DND-41 (cell line): Measurements from ENCODE around the gene GRM4.
"Not testable (repeated sequence)": the region's sequence is repeated elsewhere in the genome, so short reads cannot be mapped to it uniquely, and the experiment has no call there.

Experiments used
- ATAC-seq: fragments of 200-7000 bp; cut with Tn5 transposase; 3 replicates; pipeline ENCODE4 v1.9.1; 2021; ENCODE audit warnings: low read depth; ENCODE audit not compliant: insufficient read depth
- DNase-seq: peaks from one replicate; pipeline ENCODE4 v3.0.0-alpha.2; 2020
- H2AFZ ChIP-seq: 2 replicates; pipeline ENCODE4 v1.6.0; 2012; ENCODE audit warnings: low read depth, low read length
- H3K27ac ChIP-seq: 2 replicates; pipeline ENCODE4 v1.5.1; 2012; ENCODE audit warnings: low read length, inconsistent platforms
- H3K27me3 ChIP-seq: fragments of 200-600 bp; sonication (generic); 2 replicates; pipeline ENCODE4 v1.6.0; 2012; ENCODE audit warnings: low read length, mild to moderate bottlenecking, inconsistent platforms; ENCODE audit not compliant: insufficient read depth, poor library complexity
- H3K36me3 ChIP-seq: 2 replicates; pipeline ENCODE4 v1.5.1; 2012; ENCODE audit warnings: low read length, inconsistent platforms; ENCODE audit not compliant: insufficient read depth
- H3K4me1 ChIP-seq: 2 replicates; pipeline ENCODE4 v1.5.1; 2012; ENCODE audit warnings: mild to moderate bottlenecking, low read length; ENCODE audit not compliant: insufficient read depth
- H3K4me2 ChIP-seq: 2 replicates; pipeline ENCODE4 v1.6.0; 2012; ENCODE audit warnings: mild to moderate bottlenecking, moderate library complexity, low read length, inconsistent platforms; ENCODE audit not compliant: insufficient read depth
- H3K4me3 ChIP-seq, 2 experiments: fragments of 200-600 bp in 1 of 2; shearing (Covaris generic) in 1 of 2; 2 replicates each; pipeline ENCODE4 v1.5.1; 2012 to 2016; ENCODE audit warnings: inconsistent platforms in 2 of 2, low read length in 2 of 2, mild to moderate bottlenecking in 2 of 2, low read depth in 1 of 2, moderate library complexity in 1 of 2
- H3K79me2 ChIP-seq: 2 replicates; pipeline ENCODE4 v1.6.0; 2012; ENCODE audit warnings: low read length, inconsistent platforms; ENCODE audit not compliant: insufficient read depth
- H3K9ac ChIP-seq: 2 replicates; pipeline ENCODE4 v1.6.0; 2012; ENCODE audit warnings: low read depth, mild to moderate bottlenecking, inconsistent platforms, low read length, moderate library complexity
- H3K9me3 ChIP-seq: 2 replicates; pipeline ENCODE4 v1.5.1; 2012; ENCODE audit warnings: low read length, moderate library complexity, mild to moderate bottlenecking, inconsistent platforms; ENCODE audit not compliant: insufficient read depth, severe bottlenecking
- H4K20me1 ChIP-seq: 2 replicates; pipeline ENCODE4 v1.6.0; 2012; ENCODE audit warnings: low read length; ENCODE audit not compliant: insufficient read depth
- CTCF ChIP-seq: IDR thresholded peaks from 2 replicates; pipeline ENCODE4 v1.5.1; 2012; ENCODE audit warnings: borderline replicate concordance, low read length, moderate library complexity, mild to moderate bottlenecking; ENCODE audit not compliant: poor library complexity, severe bottlenecking; ENCODE audit errors: extremely low read depth
- EZH2 ChIP-seq: IDR thresholded peaks from 3 replicates; pipeline ENCODE4 v1.6.1; 2012; ENCODE audit warnings: borderline replicate concordance, low read depth, mild to moderate bottlenecking, moderate library complexity, low read length, inconsistent platforms; ENCODE audit not compliant: severe bottlenecking

GRM4 gene

GRCh38 chr6:34189806-34190503, 44.1 kb upstream of the GRM4 start:
- H2AFZ ChIP-seq = no peak overlapping the region
- no peaks in the 10 kb centered on the region for H4K20me1 ChIP-seq
- no peaks in the 10 kb centered on the region for H3K36me3 ChIP-seq
- H3K9me3 ChIP-seq = no peaks in the 10 kb centered on the region
- TF ChIP-seq CTCF = no peak
- TF ChIP-seq EZH2 = no peak
- peak; percentile 23 for DNase-seq
- H3K4me1 ChIP-seq = no peaks in the 10 kb centered on the region
- no peaks in the 10 kb centered on the region for H3K79me2 ChIP-seq
- H3K4me3 ChIP-seq = no peak overlapping the region
- no peak overlapping the region for H3K9ac ChIP-seq
- no peak overlapping the region for H3K27ac ChIP-seq
- H3K27me3 ChIP-seq = no peaks in the 10 kb centered on the region
- H3K4me2 ChIP-seq = no peak overlapping the region
- ATAC-seq = no peak

- not testable (repeated sequence) for DNase-seq, H3K27me3 ChIP-seq, H3K79me2 ChIP-seq, ATAC-seq, H4K20me1 ChIP-seq, H3K27ac ChIP-seq, H3K9me3 ChIP-seq, H2AFZ ChIP-seq, H3K36me3 ChIP-seq, H3K9ac ChIP-seq, H3K4me3 ChIP-seq, H3K4me2 ChIP-seq
- H3K4me1 ChIP-seq = peaks cover 24% of the 10 kb centered on the region
Observed at GRCh38 chr6:34184726-34185125, 38.8 kb upstream of the GRM4 start.

- Histone ChIP-seq H3K4me3 (peak overlapping the region; percentile 0 to 47; a peak in 3 of 4 replicates), H4K20me1 (no peaks in the 10 kb centered on the region)
Observed at GRCh38 chr6:34182751-34183531, 37.1 kb upstream of the GRM4 start.

More at GRCh38 chr6:34182751-34183531, 37.1 kb upstream of the GRM4 start:
- Histone ChIP-seq H3K9me3 (peaks cover 5% of the 10 kb centered on the region), H3K79me2 (no peaks in the 10 kb centered on the region), H3K9ac (peak overlapping the region; percentile 42), H3K36me3 (no peaks in the 10 kb centered on the region), H3K27ac (peak overlapping the region; percentile 81), H3K4me1 (peaks cover 24% of the 10 kb centered on the region), H3K27me3 (no peaks in the 10 kb centered on the region), H3K4me2 (peak overlapping the region; percentile 64), H2AFZ (peak overlapping the region; percentile 64)
- TF ChIP-seq EZH2 (no peak), CTCF (peak; percentile 10)
- peak; percentile 98 for ATAC-seq
- DNase-seq = peak; percentile 92
